Measurements from ENCODE around the gene KRTAP16-1.
"Not testable (repeated sequence)": the region's sequence is repeated elsewhere in the genome, so short reads cannot be mapped to it uniquely, and the experiment has no call there.

Gene KRTAP16-1, protein sequence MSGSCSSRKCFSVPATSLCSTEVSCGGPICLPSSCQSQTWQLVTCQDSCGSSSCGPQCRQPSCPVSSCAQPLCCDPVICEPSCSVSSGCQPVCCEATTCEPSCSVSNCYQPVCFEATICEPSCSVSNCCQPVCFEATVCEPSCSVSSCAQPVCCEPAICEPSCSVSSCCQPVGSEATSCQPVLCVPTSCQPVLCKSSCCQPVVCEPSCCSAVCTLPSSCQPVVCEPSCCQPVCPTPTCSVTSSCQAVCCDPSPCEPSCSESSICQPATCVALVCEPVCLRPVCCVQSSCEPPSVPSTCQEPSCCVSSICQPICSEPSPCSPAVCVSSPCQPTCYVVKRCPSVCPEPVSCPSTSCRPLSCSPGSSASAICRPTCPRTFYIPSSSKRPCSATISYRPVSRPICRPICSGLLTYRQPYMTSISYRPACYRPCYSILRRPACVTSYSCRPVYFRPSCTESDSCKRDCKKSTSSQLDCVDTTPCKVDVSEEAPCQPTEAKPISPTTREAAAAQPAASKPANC

DNA sequence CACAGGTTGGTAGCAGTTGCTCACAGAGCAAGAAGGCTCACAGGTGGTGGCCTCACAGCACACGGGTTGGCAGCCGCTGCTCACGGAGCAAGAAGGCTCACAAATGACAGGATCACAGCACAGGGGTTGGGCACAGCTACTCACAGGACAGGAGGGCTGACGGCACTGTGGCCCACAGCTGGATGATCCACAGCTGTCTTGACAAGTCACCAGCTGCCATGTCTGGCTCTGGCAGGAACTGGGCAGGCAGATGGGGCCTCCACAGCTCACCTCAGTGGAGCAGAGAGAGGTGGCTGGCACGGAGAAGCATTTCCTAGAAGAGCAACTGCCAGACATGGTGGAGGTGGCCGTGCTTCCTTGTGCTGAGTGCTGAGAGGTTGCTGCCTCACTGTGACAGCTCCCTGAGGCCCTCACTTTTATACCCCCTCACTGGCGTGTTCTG is at the start of gene KRTAP16-1:
Gene KRTAP16-1 (minus strand): TSS at position 392 of the 442 bp plus-strand sequence. CDS start 56 bp downstream, at position 336.
- DNase-seq (ENCODE audit: low spot score), result no peak
- FAIRE-seq, result peak; percentile 79

DNA sequence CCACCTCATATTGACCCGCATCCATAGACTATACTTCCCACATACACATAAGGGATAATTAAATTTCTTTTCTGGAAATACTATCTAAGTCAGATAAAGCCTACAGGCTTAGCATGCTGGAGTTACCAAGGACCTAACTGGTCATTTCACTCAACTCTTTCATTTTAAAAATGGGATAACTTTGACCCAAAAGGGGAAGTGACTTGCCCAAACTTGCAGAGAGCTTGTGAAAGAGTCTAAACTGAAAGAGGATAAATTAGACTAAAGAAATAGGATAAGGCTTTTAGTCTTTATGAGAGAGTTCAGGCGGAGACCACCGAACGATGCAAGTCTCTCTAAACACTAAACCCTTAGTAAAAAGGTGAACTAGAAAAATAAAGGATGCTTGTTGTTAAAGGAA is 45.4 kb upstream of the KRTAP16-1 start:
- DNase-seq (ENCODE audit: low spot score) (no peak), FAIRE-seq (no peak)

DNA sequence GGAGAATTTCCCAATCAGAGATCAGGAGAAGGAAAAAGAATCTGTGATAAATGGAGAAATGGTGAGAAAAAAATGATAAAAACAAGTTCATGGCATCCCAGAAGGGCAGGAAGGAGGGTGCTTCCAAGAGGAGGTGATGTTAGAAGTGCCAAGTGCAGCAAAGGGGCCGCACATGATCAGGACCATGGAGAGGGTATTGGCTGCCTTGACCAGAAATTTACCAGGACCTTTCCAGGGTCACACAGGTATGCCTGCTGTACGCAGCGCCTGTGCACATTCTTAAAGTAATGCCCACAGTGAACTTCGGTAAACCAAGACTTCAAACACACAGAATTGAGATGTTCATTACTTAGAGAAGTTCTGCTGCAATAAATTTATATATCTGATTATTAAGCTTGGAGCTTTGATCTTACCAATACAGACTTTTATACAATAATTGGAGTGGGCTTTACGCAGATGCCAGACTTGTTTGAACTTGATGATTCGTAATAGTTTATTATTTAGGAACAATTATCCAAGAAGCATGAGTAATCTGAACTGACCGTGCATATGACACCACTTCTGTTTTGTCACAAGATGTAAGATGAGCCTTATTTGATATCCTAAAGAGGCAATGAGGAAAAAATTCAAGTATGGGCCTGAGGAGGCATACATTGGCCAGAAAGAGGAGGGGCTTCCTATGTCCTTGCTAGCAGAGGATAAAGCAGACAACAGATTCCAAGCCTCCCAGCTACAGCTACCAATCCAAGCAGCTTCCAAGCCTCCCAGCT is 43.7 kb upstream of the KRTAP16-1 start:
- DNase-seq (ENCODE audit: low spot score) (no peak), FAIRE-seq (no peak)

DNA sequence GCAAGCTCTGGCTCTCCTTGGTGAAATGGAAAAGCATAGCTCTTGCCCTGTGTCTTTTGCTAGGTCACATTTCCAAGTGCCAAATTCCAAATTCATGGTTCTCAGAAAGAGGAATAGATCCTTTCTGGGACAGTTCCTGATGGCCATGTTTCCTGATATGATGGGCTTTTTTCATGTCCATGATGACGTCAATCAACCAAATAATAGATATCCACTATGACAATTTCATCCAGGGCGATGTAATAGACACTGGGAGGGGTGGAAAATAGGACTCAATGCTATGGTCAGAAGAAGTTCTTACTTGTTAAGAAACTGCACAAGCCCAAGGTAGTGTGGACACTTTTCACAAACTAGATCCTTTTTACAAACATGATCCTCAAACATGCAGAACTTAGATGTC is 42.1 kb upstream of the KRTAP16-1 start:
- DNase-seq (ENCODE audit: low spot score) (no peak), FAIRE-seq (no peak)

DNA sequence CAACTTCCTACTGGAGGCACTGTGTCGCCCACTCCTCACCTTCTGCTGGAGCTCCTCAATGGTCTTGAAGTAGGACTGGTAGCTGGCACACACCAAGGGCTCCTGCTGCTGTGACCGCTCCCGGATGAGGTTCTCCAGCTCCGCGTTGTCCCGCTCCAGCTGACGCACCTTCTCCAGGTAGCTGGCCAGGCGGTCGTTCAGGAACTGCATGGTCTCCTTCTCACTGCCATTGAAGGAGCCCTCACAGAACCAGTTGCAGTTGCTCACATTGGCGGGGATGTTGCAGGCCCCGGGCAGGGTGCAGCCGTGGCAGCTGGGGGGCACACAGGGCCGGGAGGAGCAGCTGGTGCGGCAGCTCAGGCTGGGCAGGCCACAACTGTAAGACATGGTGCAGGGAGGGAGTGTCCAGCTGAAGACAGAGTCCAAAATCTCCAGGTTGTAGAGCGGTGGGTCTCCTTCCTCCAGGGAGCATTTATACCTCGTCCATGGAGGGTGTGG is 41.3 kb upstream of the KRTAP16-1 start, which contains the start of gene KRT33A:
Gene KRT33A (minus strand): TSS at position 448 of the 498 bp plus-strand sequence. CDS start 61 bp downstream, at position 387.
- not testable (repeated sequence) for DNase-seq (ENCODE audit: low spot score); FAIRE-seq

DNA sequence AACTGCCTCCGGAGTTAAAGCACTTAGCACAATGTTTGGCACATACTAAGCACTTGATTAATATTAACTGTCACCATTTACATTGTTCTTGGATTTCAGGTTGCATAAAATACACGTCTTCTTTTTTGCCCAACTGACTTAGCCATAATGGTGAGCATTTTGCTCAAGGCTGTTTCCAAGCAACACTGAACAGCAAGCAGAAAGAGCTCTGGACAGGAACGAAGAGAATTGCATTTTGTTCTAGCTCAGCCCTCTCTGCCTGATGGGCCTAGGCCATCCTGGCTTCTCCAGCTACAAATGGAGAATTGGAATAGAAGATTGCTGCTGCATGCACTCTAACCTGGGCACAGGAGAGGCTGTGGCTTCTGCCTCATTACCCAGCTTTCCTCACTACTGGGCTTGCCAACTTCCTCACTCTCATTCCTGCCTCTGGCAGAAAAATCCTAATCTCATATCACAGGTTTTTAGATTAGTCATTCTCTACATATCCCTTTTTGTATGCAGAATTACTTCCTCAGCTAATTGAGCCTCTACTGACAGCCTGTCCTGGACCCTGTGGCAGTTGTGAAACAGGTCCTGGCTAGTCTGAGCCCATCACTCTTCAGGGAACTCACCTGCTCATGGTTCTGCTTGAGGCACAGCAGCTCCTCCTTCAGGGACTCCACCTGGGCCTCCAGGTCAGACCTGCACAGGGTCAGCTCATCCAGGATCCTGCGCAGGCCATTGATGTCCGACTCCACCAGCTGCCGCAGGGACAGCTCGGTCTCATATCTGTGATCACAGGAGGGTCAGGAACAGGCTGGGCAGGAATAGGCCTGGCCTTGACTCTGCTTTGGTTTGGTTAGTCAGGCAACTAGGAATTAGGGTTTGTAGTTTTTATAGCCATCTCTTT is 39.0 kb upstream of the KRTAP16-1 start:
- FAIRE-seq (no peak), DNase-seq (ENCODE audit: low spot score) (no peak)

DNA sequence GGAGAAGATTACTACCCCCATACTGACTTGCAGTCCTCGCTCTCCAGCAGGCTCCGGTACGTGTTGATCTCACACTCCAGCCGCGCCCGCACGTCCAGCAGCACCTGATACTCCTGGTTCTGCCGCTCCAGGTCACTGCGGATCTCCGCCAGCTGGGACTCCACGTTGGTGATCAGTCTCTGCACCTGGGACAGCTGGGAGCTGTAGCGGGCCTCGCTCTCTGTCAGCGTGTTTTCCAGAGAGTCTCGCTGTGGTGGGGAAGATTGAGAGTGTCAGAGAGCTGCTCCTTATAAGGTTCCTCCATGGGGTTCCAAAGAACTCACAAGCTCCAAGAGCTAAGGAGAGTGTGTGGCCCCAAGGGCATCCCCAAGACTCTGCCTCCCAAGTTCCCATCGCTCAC is 37.3 kb upstream of the KRTAP16-1 start:
- not testable (repeated sequence) for FAIRE-seq

DNA sequence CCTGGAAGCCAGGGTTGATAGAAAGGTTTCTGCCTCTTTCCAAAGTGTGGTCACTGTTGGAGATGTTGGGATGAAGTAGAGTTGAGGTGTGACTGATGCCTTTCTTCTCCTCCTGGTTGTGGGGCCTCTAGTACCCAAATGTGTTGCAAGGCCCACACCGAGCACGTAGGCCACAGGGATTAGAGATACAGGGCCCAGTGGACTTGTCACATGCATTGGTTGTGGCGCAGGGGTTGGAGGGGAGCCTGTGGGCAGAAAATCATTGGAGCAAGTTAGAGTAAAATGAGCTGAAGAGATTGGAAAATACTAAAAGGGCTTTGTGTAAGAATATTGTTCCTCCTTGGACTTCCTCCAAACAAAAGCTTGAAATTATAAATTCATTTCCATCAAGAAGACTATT is 36.9 kb upstream of the KRTAP16-1 start:
- no peak for DNase-seq (ENCODE audit: low spot score)
- FAIRE-seq, result no peak

More for the DNA sequence above, 37.3 kb upstream of the KRTAP16-1 start:
- DNase-seq (ENCODE audit: low spot score), result not testable (repeated sequence)

DNA sequence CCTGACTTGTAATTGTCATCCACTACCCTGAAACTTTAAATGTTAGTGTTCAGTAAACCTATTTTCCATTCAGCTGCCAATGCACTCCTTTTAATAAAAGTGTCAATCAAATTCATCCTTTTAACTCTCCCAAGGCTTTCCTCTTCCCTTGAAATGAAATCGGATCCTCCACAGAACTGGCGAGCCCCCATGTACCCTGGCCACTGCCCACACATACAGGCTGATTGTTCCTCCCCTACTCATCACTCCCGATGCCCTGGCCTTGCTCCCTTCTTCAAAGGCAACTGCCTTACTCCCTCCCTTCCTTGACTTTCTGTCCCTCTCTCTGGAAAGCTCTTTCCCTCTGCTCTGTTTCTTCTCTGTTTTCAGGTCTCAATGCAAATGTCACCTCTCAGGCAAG is 33.9 kb upstream of the KRTAP16-1 start:
- FAIRE-seq, result no peak
- no peak for DNase-seq (ENCODE audit: low spot score)

DNA sequence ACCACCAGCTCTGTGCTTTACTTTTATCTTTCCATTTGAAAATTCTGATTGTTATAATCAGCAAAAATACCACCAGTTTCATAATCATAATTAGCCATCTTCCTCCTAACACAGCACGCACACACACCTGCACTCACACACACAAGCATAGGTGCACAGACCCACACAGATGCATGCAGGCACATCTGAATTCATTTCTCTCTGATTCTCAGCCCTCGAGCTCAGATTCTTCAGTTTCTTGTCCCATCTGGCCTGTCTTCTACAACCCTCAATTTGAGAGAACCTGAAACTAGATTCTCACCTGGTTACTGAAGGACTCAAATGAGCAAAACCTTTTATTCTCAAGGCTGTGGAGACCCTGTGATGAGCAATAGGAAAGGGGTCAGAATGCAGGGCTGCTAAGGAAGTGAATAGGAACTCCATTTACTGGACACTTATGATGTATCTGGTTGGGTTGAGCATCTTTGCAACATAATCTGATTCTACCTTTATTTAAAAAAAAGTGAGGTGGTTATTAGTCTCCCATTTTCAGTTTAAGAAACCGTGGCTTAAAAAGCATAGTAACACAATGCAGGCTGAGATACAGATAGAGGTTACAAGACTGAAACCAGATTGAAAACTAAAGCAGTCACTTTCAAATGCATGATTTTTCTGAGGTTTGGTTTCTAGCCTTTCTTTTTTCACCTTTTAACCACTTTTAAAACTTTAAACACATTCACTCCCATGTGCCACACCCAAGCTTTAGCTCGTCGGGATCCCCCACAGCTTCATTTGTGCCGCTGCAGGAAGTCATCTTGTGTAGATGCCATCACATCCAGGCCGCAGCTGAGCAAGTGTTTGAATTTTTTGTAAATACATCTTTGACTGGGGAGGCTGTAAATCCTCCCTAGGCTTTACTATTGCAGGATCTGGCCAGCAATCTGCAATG is 32.1 kb upstream of the KRTAP16-1 start:
- DNase-seq (ENCODE audit: low spot score) (no peak), FAIRE-seq (no peak)

DNA sequence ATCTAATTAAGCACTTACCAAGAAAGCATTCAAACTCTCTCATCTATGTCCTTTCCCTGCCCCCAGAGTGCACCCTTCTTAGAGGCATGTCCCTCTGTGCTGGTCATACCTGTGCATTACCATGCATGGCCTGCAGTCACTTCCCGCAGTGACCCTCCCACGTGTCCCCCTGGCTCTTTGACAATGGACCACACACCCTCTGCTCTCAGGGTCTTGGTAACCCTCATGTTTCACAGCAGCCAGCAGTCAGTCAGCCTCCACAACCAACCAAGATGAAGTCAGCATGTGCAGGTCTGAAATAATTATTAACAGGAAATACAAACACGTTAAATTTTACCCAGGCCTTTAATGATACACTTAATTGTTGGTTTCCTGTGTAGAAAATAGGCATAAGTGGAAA is 31.4 kb upstream of the KRTAP16-1 start:
- no peak for DNase-seq (ENCODE audit: low spot score)
- FAIRE-seq, result no peak

DNA sequence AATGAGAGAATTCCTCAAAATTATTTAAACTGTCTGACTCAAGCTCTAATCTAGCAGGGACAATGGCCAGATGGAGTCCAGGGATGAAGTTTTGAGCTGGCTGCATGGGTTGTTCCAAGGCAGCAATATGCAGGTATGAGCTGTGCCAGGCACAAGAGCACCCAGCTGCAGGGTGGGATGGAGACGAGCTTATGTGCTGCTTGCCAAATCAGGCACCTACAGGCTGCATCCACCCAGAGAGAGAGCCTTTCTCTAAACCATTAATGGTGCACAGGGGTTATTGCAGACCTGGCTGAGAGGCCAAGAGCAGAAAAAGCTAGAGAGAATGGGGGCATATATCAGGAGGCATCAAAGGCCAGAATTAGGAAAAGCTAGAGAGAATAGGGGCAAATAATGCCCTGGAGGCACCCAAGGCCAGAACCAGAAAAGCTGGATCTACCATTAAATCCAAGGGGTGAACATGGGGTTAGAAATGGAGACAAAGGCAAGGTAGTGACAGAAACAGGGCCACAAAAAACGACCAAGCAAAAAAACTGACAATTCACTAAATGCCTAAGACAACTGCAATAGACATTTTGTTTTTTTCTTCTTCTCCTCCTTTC is 30.6 kb upstream of the KRTAP16-1 start:
- no peak for FAIRE-seq
- no peak for DNase-seq (ENCODE audit: low spot score)

DNA sequence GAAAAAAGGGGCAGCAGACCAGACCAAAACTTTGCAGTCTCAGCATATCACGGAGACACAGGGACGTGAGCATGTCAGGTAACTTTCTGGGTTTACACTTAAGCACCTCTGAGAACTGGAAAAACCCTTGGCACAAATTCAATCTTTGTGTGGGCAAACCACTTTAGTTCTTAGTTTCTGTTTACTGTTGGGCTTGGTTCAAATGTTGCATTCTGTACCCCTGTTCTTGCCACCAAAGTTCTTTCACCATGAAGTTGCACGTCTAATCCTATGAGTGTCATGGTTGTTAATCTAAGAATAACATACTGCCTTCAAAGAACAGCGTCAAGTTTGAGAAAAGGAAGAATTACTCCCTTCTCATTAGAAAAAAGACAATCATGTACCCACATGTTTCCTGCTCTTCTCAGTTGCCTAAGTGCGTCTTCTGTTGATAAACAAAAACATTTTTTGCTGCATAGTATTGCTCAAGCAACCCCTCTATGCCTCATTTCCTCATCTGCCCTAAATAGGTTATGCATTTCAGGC is 29.9 kb upstream of the KRTAP16-1 start:
- no peak for FAIRE-seq
- no peak for DNase-seq (ENCODE audit: low spot score)

DNA sequence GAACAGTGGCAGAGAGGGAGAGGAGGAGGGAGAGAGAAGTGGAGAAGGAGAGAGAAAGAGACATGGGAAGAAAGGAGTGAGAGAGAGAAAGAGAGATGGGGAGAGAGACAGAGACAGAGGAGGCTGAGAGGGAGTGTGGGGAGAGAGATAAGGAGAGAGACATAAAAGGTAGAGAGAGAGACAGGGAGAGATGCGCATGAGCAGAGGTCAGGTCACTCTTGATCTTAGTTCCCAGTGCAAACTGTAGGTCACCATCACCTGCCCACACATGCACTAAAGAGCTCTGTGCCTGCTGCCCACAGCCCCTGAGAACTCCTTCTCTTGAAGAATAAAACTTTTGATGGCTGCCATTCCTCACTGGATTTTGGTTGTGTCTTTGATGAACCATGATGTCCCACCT is 26.6 kb upstream of the KRTAP16-1 start:
- FAIRE-seq (no peak), DNase-seq (ENCODE audit: low spot score) (no peak)

DNA sequence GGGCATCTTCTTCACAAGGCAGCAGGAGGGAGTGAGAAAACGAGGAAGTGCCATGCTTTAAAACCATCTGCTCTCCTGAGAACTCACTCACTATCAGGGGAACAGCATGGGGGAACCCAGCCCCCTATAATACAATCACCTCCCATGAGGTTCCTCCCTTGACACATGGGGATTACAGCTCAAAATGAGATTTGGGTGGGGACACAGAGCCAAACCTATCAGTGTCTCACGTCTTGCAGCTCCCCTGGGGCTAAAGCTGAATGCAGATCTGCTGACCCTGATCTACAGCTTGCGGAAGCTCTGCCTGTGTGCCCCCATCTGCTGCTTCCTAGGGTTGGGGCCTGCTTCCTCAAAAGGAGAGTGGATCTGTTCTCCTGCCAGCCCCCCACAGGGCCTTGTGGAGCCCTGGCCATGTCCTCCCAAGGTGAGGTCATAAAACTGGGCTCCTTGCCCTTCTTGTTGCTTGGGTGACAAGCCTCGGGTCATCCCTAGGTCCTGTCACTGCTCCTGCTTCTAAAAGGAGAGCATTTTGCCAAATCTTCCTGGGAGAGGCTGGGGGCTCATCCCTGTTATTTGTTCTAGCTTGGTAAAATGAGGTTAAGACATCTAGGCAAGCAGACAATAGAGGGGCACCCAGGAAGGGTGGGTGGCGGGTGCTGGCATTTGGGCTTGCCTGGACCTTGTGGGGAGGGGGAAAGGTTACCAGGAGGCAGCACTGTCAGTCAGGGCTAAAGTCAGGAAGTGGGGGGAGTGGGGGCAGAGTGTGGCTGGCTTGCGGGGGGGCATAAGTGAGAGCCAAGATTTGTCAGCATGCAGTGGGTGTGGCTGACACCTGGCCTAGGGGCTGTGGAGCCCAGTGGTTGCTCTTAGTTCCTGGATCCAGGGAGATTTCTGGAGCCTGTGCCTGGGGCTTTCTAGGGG is 25.5 kb upstream of the KRTAP16-1 start:
- no peak for DNase-seq (ENCODE audit: low spot score)
- FAIRE-seq, result no peak

DNA sequence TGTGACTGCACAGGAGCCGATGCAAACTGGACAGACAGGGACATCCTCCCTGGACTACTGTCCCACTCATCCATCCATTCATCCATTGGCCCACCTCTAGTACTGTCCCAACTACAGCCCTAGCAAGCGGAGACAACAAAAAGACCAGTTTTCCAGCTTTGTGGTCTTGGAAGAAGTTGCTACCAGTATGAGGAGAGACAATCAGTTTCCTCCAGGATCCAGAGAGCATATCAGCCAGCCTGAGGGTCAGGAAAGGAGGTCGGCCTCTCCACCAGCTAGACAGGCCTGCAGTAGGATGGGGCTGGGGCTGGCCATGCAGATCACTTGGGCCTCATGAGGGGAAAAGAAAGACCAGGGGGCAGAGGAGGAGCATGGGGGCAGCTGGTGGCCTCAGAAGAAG is 24.7 kb upstream of the KRTAP16-1 start:
- DNase-seq (ENCODE audit: low spot score) (no peak), FAIRE-seq (no peak)

DNA sequence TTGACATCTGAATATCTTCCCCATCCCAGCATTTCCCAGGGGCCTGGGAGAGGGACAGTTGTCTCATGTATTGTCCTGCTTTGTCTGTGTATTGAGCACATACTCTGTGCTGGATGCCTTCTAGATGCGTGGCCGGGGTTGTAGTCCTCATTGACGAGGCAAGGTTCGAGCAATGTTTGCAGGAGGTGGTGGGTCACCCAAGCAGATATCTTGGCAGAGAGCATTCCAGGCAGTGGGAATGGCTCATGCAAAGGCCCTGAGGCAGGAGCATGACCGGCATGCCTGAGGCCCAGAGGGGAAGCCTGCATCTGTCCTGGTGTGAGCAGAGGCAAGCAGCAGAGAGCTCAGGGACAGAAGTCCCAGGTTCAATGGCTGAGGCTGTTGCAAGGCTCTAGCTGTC is 24.0 kb upstream of the KRTAP16-1 start:
- FAIRE-seq (no peak), DNase-seq (ENCODE audit: low spot score) (no peak)

DNA sequence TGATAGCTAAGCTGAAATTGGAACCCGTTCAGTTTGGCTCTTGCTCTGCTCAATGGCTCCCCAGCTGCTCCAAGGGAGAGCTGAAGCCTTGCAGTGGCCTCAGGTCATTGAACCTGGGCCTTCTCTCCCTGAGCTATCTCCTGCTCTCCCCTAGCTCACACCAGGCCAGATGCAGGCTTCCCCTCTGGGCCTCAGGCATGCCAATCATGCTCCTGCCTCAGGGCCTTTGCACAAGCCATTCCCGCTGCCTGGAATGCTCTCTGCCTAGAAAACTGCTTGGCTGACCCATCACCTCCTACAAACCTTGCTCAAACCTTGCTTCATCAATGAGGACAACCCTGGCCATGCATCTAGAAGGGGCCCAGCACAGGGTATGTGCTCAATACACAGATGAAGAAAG is 23.1 kb upstream of the KRTAP16-1 start:
- FAIRE-seq, result no peak
- no peak for DNase-seq (ENCODE audit: low spot score)
